HG03520 (cell line): Measurements from ENCODE around the gene STPG4.

Experiments used
- ATAC-seq: cut with Tn5 transposase; IDR thresholded peaks from one replicate; pipeline ENCODE4 v1.9.1; 2021; ENCODE audit warnings: mild to moderate bottlenecking, moderate library complexity; ENCODE audit not compliant: unreplicated experiment

The STPG4 gene

GRCh38 chr2:47091118-47091517 is 64.0 kb downstream of the STPG4 start:
- no peak for ATAC-seq

- no peak for ATAC-seq
Measured at GRCh38 chr2:47089083-47089464, 66.0 kb downstream of the STPG4 start.

- no peak for ATAC-seq
Measured at GRCh38 chr2:47088371-47089082, 66.6 kb downstream of the STPG4 start.

GRCh38 chr2:47087051-47087450 is 68.1 kb downstream of the STPG4 start:
- ATAC-seq, result no peak

DNA sequence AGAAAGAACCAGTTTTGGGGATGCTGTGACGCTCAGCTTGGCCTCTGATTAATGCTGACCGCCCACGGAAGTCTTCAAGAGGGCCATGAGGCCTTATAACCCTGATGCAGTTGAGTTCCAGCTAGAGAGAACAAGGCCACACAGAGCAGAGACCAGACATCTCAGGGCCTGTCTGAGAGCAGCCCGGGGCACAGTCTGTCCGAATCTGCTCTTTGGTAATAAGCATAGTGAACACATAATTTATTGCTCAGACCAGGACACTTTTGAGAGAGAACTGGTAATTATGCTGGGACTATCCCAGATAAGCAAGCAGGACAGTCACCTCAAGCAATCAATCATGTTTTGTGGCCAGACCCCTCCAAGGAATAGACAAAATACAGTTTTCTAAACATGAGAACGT is 68.5 kb downstream of the STPG4 start:
- ATAC-seq, result no peak

DNA sequence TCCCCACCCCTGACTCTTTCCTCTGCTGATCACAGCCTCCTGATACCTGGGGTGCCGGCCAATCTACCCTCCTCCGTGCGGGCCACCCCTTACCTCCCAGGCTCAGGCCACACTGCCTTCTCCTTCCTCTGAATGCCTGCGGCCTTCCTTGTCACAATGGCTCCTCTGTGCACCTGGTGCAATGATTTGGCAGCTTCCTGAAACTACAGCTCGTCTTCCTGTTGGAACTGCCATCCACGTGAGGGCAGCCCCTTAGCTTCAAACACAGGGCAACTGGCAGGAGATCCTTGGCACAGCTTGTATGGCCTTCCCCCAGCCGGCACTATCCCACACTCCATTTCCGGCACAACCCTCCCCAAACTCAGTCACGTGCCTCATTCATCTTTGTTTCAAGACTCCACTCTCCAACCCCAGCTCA is 69.0 kb downstream of the STPG4 start:
- ATAC-seq, result no peak

- ATAC-seq, result no peak
Measured at GRCh38 chr2:47083886-47084687, 71.0 kb downstream of the STPG4 start.

DNA sequence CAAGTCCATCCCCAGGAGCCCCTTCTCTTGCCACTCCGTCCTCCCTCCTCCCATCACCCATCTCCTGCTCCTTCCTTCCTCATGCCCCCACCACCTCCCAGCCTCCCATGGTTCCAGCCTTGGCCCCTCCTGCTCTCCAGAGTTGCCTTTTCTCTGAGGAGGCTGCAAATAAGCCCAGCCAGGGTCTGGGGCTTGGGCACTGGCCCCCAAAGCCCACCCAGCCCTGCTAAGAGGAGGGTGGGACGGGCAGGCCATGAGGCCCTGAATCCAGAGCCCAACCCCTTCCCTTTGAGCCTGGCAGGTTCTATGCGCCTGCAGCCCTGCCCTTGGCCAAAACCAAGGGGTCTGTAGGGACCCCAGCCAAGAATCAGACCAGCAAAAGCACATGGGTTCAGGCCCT is 71.6 kb downstream of the STPG4 start:
- ATAC-seq, result no peak

DNA sequence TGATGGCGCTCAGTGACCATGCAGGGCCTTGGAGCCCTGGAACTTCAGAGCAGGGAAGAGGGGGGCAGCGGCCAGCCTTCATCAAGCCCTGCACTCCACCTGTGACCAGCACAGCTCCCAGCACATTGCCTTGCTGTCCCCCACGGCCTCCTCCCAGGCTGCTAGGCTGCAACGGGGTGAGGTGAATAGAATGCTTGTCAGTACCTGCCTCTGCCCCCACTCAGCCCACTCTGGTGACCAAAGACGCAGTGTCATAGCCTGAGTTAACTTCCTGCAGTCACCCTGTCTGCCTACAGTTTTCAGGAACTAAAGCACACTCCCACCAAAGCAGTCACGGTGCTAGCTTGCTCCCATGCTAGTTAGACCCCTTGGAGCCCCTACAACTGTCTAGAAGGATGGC is 72.1 kb downstream of the STPG4 start:
- ATAC-seq, result no peak

GRCh38 chr2:47080888-47081301 is 74.2 kb downstream of the STPG4 start:
- no peak for ATAC-seq

DNA sequence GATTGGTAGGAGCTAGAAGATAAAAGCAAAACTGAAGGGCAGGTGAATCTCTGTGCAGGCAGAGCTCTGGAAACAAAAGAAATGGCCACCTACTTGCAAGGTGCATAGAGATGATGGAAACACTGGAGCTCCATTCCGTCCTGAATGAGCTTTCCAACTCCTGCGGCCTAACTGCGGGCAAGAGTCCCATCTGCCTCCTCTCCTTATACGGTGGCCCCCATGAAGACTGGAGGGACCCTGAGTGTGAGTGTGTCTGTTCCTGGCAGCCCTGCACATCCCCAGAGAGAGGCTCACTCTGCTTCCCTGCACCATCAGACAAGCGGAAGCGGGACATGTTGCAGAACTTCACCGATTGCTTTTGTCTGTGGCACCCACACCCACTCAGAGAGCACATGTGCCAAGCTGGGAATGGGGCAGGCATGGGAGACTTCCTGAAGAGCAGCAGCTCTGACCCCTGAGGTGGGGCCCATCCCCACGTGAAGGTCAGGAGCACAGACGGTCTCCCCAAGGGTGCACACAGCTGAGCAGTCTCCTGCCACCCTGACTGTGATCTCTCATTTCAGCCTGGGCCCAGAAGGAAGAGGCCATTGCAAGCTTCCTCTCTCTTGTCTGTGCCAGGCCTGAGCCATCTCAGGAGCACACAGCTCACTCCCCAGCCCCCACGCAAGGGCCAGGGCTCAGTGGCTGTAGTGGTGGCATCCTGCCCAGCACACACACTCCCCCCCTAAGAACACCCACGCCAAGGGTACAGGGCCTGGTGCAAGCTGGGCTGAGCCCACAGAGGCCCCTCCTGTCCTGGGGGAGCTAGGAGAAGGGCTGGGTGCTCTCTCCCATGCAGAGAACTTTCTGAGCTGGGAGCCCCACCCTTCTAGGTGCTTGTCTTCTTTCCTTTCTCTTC is 75.3 kb downstream of the STPG4 start:
- no peak for ATAC-seq

- ATAC-seq, result no peak
Measured at GRCh38 chr2:47078541-47079482, 76.3 kb downstream of the STPG4 start.

DNA sequence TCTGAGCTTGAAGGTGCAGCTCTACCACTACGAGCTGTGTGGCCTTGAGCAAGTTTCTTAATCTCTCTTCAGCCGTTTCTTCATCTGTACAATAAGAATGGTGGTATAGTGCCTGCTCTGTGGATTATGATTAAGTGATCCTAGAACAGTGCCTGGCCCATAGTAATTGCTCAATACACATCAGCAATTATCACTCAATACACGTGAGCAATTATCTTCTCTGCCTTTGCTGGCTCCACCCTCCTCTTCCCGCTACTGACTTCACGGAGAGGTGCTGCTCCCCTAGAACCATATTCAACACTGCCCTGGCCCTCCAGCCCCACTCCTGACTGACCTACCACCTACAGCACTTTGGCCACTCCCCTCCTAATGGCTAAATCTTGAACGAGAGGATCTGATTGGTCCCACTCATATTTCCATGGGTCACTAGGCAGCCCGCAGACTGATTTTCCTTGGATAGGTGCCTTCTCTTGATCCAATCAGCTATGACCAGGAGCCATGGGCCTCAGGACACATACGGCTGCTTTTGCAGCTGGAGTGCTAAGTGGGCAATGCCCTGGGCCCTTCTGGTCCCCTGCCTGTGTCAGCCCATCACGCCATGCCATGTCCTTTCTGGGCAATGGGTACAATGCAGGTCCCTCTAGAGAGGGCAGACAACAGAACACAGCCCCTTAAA is 77.5 kb downstream of the STPG4 start:
- ATAC-seq, result no peak

GRCh38 chr2:47076586-47077441 is 78.3 kb downstream of the STPG4 start:
- ATAC-seq, result no peak

GRCh38 chr2:47076126-47076506 is 79.0 kb downstream of the STPG4 start:
- no peak for ATAC-seq

DNA sequence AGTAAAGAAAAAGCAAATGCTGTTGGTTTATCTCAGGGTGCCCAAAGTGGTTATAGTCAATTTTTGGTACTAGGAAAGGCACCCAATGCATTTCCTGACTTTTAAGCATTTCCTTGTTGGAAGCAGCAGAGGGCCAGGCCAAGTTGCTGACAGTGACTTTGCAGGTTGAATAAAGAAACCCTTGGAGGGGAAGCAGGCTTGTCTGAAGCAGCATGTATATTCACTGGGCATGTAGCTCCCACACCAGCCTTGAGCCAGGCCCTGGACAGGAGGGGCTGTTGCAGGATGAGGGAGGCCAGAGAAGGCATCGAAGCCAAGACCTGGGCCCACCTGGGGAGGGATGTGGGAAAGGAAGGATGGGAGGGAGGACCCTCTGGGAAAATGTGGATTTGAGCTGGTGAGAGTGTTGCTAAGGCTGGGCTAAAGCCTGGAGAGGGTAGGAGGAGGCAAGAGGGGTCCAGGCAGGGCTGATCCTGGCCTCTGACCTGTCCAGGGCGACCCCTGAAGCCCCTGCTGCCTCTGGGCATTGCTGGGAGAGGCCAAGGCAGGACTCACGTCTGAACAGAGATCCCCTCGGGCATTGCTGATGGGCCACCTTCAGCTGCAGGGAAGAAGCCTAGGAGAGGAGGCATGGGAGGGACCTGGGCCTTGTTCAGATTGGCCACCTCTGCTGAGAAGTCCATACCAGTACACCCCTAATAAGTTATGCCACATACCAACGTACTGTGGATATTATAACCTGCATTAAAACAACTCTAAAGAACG is 79.6 kb downstream of the STPG4 start:
- ATAC-seq, result no peak

DNA sequence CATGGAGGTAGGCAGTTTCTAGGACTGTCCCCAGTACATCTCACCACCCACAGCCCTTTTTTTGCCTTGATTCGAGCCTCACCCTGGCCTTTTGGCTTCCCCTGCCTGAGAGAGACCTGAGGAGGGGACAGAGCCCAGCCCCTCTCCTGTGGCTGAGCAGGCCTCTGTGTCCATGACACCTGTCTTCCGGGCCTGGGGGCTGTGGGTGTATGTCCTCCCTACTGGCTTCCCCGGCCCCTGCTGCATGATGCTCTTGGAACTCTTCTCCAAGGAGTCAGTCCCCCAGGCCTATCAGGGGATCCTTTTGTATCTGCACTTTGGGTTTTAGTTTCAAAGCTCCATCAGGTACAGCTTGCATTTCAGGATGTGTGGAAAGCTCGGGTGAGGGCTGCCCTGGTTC is 80.4 kb downstream of the STPG4 start:
- no peak for ATAC-seq

- no peak for ATAC-seq
Measured at GRCh38 chr2:47073641-47074040, 81.5 kb downstream of the STPG4 start.
